DMS 273 (cell line): Measurements from ENCODE around the gene LRRC7.
"Not testable (repeated sequence)": the region's sequence is repeated elsewhere in the genome, so short reads cannot be mapped to it uniquely, and the experiment has no call there.

Experiments used
- DNase-seq: peaks from one replicate; lab custom pipeline; 2025; ENCODE audit not compliant: unreplicated experiment; lab: John Stamatoyannopoulos, UW

The LRRC7 gene

DNA sequence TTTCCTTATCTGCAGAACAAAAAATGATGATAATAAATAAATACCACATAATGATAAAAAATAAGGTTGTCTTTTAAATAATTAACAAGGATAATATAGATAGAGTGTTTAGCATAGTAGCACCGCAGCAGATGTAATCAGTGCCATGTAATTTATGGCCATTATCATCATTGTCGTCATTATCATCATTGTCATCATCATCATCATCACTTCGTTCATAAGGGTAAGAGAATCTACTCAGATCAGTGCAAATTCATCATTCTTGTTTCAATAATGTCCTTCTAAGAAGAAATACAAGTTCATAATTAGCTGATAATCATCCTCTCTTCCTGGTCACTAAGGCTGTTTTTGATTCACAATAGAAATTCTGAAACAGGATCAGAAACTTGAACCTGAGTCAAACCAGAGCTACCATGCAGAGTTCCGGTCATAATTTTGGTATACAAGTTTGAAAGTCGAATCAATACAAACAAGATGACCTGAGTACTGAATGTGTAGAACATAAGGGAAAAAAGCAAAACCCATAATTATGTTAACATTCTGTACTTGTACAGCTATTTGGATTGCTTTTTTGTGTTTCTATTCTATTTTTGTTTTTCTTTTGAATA, 465.6 kb downstream of the LRRC7 start:
- DNase-seq: no peak

DNA sequence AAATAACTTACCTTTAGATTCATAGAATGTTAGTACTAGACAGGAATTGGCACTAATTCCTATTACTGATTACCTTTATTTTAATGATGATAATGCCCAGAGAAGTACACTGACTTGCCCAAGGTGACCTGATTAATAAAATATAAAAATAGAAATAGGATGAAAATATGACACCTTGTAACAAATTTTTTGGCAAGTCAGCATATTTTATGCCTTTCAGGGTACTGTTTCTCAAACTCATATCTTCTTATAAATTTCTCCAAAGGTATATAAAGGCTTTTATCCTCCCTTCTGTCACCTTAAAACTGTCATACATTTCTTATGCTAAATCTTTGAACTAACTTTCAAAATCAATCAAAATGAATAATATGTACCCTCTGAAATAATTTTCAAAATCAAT, 466.2 kb downstream of the LRRC7 start:
- no peak for DNase-seq

DNA sequence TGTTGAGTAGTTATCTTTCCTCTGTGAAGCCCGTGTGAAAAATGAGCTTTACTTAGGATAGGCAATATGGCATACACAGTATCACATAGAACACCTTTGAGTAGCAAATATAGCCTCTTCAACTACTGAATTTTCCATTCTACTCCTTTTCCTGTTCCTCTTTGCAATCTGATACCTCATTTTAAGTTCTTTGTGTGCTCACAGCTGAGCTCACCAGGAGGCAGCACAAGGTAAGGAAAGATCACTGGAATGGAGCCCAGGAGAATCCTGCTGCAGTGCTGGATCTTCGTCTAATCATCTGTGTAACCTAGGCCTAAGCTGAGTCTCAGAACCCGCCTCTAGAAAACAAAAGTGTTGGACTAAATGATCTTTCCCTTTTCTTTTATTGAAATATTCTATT, 466.7 kb downstream of the LRRC7 start:
- DNase-seq: peak; percentile 70

DNA sequence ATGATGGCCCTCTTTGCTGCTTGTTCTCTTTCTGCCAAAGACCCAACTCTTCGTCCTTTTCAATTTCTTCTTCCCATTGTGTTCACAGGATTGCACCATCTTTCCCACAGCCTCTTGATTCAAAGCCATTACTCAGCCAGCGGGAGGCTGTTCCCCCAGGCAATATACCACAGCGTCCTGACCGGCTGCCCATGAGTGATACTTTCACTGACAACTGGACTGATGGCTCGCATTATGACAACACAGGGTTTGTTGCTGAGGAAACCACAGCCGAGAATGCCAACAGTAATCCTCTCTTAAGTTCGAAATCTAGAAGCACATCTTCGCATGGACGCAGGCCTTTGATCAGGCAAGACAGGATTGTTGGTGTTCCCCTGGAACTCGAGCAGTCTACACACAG, 470.3 kb downstream of the LRRC7 start:
- DNase-seq: no peak

DNA sequence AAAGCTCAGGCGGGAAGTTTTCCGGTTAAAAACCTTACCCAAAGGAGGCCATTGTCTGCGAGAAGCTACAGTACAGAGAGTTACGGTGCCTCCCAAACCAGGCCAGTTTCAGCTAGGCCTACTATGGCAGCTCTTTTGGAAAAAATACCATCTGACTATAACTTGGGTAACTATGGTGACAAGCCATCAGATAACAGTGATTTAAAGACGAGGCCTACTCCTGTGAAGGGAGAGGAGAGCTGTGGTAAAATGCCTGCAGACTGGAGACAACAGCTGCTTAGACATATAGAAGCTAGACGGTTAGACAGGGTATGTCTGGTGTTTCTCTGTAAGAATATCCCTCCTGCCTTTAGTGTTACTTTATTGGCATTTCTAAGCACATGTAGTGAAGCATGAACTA, 471.8 kb downstream of the LRRC7 start:
- DNase-seq: no peak

DNA sequence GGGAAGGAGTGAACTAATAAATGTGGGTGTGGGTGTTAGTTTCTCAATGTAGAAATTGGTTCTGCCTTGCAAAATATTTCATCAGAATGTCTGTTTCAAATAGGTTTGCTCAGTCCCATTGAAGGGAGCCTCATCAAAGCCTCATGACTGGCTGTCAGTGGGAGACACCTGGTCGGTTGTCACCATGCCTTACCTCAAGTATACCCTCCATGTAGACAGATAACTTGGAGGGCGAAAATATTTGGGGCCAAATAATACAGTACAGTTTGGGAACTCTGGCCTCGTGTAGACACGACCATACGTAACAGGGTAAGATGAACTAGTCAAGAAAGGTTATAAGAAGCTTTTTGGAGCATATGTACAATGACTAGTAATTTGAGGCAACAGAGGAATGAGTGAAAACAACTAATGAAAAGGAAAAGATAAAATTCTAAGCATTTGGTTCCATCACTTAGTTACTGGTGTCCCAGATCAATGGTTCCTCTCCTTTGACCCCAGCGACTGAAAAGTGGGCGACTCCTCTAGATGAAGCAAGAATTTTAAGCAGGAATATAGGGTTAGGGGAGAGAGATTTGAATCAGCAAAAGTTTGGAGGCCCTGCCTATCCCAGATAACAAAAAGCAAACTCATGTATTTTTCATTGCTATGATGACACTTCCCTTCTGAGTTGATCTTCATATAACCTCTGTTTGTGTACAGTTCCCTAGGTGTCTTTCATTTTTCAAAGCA, 473.8 kb downstream of the LRRC7 start:
- no peak for DNase-seq

DNA sequence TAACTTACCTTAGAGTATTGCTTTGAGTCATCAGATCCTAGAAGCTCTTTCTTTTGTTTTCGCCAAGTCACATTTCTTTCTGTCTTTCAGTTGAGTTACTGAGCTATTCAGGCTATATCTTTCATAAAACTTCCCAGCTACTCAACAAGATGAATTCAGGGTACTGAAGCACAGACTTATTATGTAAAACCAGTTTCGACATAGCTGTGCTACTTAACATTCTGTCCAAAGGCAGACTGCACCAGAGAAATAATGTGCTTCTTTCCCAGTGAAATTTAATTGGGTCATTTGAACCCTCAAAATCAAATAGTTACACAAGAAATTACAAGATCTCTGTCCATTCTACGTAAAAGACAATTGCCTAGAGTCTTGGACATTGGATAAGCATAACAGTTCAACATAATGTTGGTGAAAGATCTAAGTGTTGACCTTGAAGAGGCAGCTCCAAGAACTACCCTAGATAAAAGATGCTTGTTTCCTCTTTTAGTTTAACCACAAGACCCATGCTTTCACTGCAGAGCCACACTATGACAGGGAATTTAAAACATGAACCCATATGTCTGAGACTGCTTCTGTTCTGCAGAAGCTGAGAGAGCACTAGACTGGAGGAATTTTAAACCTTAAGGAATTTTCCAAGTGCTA, 474.5 kb downstream of the LRRC7 start:
- no peak for DNase-seq

DNA sequence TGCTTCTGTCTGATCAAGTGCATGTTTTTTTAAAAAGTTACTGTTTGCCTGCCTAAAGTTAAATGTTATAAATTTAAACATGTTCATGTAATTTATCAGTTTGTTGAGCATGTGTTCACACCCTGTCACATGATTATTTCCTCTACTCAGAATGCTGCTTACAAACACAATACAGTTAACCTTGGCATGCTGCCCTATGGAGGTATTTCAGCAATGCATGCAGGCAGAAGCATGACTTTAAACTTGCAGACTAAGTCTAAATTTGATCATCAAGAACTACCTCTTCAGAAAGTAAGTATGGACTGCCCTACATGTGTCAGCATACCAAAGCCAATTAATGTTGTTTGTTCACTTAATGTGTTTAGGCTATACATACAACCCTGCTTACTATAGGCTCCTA, 476.1 kb downstream of the LRRC7 start:
- peak; percentile 7 for DNase-seq

DNA sequence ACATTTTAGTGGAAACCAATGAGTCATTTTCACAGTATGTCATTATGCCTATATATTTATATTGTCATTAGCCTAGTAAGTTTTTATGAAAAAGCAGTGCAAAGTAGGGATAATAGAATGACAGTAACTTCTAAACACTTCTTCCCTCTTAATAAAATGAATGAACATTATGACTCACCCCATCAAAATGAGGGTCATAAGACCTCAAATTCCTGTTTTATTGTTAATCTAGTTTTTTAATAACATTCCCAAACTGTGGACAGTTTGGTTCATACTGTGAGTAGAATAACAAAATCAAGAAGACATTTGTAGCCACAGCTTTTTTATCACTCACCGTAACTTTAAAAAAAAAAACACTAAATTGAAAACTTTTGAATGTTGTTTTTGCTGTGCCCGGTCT, 477.1 kb downstream of the LRRC7 start:
- DNase-seq: no peak

DNA sequence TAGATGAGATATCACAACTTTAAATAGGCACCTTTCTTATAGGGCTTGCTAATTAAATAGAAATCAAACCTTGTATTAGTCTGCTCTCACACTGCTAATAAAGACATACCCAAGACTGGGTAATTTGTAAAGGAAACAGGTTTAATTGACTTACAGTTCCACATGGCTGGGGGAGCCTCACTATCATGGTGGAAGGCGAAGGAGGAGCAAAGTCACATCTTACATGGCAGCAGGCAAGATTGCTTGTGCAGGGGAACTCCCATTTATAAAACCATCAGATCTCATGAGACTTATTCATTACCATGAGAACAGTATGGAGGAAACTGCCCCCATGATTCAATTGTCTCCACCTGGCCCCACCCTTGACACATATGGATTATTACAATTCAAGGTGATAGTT, 477.9 kb downstream of the LRRC7 start:
- not testable (repeated sequence) for DNase-seq

DNA sequence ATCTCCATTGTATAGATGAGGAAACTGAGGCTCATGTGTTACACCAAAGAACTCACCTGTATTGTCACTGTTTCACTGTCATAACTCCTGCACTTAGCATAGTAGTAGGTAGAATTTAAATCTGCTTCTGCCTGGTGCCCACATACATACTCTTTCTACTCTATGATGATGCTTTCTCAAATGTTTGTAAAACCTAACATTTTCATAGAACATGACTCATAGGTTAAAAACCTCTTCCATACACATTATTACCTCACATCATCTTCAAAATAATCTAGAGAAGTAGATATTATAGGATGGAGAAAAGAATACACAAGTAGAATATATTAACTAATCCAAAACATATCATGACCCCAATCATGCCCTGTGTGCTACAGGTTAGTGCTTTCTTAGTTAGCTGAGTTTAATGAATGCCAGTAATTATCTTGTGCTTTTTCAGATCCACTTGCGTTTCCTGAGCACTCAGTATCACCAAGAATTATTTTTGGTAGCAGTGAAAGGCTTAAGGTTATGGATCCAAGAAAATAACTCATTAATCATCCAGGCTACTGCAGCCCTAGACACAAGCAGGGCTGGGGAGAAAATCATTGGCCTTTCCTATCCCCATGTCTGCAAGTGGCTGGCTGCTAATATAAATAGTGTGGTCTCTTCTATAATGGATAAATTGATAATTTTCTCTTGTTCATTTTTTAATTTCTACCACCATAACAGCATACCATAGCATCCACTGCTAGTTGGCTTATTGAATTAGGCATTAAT, 480.8 kb downstream of the LRRC7 start:
- no peak for DNase-seq

DNA sequence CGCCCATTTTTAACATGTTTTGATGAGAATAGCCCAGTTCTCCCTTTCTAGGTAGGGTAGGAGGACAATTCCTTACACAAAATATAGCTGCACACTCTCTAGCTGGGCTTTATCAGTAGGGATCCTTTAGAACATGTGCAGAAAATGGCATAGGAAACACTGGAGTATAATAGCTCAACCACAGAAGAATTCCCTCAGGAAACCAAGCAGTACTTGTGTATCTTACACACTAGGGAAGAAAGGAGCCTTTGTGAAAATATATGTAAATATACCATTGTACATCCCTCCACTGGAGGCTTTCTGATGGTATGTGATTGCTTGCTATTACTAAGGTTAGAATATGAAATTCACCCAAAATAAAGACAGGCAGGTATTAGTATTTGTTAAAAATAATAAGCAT, 484.2 kb downstream of the LRRC7 start:
- no peak for DNase-seq

DNA sequence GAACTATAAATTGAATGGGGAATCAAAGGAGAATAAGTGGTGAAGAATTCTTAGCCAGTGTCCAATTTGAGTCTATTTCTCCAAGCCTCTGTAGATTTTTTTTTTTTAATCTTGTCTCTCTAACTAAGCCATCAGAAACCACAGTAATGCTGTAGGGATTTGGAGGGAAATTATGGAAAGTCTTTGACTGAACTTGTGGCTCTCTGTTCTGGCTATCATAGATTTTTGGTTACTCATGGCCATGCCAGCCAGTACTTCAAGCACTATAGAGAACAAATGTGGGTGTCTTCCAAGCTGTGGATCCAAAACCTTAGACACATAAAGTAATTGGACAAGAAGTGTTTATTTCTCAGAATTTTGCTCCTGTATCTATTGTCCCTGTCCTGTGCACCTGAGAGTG, 489.8 kb downstream of the LRRC7 start:
- DNase-seq: no peak

DNA sequence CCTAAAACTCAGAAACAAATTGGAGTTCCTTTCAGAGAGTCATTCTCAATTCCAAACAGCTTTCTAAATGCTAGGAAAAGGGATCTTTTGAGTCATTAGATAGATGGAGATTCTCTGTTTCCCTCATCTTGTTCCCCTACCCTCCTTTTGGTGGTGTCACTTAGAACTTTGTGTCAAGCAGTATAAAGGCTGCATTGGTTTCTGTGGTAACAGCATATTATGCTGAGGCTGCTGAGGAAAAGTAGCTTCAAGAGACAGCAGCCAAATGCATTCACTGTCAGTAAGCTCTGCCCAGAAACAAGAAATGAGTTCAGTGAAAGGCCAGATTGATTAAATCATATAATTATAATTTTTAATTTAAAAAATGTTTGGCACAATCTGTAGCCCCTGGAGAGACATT, 493.5 kb downstream of the LRRC7 start:
- DNase-seq: no peak

DNA sequence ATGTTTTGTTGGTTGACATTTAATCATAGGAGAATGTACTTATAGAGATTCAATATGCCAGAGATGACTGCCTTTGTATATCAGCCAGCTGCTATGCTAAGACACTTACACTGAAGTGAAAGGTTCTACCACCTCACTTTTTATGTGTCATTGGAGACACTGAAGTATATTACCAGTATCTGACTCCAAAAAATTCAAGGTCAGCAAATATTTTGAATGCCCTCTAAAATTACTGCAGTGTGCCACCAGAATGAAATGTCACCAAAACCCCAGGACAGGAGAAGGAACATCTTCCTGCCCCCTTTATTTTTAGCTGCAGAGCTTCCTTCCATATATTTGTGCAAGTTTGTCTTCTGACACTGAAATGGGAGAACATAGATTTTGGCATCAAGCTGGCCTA, 496.1 kb downstream of the LRRC7 start:
- DNase-seq: no peak

DNA sequence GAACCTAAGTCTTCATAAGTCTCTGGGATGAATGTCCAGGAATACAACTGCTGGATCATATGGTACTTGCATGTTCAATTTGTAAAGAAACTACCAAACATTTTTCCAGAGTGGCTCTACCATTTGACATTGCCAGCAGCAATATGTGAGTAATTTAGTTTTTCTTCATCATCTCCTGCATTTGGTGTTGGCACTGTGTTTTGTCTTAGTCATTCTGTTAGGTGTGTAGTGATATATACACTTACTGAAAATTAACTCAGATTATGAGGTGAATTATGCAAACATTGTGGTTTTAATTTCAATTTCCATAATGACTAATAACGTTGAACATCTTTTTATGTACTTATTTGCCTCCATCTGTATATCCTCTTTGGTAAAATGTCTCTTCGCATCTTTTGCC, 499.0 kb downstream of the LRRC7 start:
- no peak for DNase-seq

DNA sequence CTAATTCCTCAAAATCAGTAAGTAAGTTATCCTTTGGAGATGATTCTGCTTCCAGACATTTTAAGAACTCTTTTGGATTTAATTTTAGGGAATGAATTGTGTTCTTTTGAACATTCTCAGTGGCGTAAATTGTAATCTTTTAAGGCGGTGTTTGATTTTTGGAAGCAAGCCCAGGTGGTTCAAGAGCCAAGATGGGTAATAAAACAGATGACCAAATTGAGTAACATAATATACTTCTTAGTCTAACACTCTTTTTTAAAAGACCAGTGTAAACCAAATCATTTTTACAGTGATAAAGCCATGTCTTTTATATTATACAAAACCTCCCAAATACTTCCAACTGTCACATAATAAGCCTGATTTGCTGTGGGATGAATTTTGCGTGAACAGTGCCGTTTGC, 503.9 kb downstream of the LRRC7 start:
- DNase-seq: peak; percentile 17

DNA sequence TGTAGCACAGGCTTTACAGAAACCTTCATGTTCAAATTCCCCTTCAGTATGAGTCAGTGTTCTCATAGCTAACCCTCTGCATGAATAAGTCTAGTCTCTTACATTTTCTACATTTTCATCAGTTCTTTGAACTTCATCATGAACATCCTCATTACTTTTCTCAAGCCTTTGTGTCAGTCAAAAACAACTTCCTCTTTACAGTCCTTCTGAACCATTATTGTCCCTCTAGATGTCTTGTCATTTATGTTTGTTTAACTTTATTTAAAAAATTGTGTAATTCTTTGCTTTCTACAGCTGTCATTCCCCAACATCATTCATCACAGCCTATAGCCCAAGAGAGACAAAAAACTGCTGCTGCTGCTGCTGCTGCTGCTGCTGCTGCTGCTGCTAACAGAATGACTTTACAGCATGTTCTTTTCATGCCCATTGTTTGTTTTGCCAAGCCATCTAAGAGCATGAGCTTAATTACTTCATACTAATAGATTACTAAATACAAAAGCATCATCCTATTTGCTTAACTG, 504.6 kb downstream of the LRRC7 start:
- no peak for DNase-seq

DNA sequence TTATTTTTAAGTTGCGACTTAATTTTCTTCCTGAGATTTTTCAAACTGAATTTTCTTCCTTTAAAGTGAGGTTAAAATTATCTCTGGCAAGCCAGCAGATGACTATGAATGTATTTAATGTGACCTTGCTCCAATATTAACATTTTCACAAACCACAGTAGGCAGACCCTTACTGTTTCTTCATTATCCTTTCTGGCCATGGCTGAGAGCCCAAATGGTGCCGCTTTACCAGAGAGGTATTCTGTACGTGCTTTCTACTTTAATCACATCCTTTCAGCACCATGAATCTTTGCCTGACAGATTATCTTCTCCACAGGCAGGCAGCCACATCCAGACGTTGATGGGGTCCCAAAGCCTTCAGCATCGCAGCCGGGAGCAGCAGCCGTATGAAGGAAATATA, 508.0 kb downstream of the LRRC7 start:
- no peak for DNase-seq

DNA sequence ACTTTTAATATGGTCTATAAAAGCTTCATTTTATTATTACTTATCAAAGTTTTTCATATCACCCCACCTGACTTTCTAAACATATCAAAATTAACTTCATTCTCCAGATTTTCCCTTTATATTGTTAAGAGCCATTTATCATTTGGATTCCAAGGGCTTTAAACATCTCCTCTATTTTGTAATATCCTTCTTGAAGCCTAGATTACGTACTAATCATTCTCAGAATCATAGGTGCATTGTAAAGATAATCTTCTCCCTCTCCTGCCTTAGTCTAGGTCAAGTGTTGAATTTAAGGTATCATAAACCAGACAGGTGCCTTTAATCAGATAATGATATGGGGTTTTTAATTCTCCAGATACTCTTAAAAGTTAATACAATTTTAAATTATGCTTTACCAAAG, 509.3 kb downstream of the LRRC7 start:
- DNase-seq: no peak

DNA sequence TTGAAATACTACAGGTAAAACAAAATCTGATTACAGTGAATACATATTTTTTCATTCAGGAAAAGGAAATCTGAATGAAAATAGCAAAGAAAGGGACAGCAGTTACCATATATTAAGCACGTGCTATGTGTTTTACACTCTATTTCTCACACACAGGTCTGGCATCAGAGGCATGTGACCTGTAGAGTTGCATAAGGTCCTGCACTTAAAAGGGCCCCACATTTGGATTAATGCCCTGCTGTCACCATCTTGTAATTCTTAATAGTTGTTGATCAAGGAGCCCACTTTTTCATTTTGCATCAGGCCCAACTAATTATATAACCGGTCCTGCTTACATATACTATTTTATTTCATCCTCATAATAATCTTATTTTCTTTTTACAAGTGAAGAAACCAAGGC, 511.8 kb downstream of the LRRC7 start:
- no peak for DNase-seq

DNA sequence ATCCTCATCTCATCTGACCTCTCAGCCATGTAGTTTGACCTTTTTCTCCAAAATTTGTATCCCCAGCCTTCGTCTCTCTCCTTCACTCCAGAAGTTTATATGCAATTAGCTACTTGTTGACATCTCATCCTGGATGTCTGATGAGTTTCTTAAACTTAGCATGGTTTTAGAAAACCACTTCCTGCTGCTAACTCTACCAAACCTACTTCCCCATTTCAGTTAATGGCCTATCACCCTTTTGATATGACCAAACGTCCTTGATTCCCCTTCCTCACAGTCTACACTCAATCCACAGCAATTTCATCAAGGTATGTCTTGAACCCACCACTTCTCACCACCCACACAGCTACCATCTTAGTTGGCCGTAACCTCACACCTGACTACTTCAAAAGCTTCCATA, 515.8 kb downstream of the LRRC7 start:
- DNase-seq: no peak
